Neural cell (in vitro differentiated cells): Measurements from ENCODE around the gene HDDC3.

ENCODE experiments used
- EZH2 ChIP-seq: fragments of 200-600, 300-800 bp; shearing (Covaris generic), sonication (generic); IDR thresholded peaks from 2 replicates; pipeline ENCODE4 v1.6.1; 2014; ENCODE audit warnings: antibody characterized with exemption, low read length, borderline replicate concordance, mild to moderate bottlenecking; ENCODE audit not compliant: insufficient read depth, poor library complexity, severe bottlenecking
- POLR2AphosphoS5 ChIP-seq: IDR thresholded peaks from 2 replicates; pipeline ENCODE4 v1.6.1; 2012
- RAD21 ChIP-seq: fragments of 450-650 bp; conservative IDR thresholded peaks from 2 replicates; pipeline ENCODE4 v1.6.1; 2014; ENCODE audit warnings: antibody characterized with exemption, mild to moderate bottlenecking, moderate library complexity
- TAF1 ChIP-seq: IDR thresholded peaks from 2 replicates; pipeline ENCODE4 v1.6.1; 2012; ENCODE audit warnings: low read depth
- TF ChIP-seq, protein P1 (sequence below): fragments of 450-650 bp; IDR thresholded peaks from 2 replicates; pipeline ENCODE4 v1.5.1; 2014; ENCODE audit warnings: antibody characterized with exemption, mild to moderate bottlenecking, moderate library complexity; ENCODE audit not compliant: poor library complexity, severe bottlenecking
- TF ChIP-seq, protein P2 (sequence below): IDR thresholded peaks from 2 replicates; pipeline ENCODE4 v1.6.1; 2012; ENCODE audit warnings: borderline replicate concordance

DNA sequence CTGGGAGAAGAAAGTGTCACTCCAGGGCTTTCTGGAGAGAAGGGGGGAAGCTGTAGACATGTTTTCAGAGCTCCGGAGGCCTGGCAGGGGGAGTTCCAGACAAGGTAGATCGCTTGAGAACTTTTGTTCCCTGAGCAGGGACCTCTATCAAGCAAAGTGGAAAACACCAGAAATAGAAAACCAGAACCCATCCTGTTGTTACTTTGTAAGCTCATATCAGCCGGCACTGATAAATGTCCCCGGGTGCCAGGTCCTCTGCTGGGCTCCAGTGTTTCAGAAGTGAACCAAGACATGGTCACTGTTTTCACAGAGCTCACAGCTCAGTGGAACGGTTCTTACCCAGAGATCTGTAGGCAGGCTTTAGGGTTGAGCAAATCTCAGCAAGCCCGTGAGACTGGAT, 13.5 kb downstream of the HDDC3 start:
- TF ChIP-seq, protein P1, sequence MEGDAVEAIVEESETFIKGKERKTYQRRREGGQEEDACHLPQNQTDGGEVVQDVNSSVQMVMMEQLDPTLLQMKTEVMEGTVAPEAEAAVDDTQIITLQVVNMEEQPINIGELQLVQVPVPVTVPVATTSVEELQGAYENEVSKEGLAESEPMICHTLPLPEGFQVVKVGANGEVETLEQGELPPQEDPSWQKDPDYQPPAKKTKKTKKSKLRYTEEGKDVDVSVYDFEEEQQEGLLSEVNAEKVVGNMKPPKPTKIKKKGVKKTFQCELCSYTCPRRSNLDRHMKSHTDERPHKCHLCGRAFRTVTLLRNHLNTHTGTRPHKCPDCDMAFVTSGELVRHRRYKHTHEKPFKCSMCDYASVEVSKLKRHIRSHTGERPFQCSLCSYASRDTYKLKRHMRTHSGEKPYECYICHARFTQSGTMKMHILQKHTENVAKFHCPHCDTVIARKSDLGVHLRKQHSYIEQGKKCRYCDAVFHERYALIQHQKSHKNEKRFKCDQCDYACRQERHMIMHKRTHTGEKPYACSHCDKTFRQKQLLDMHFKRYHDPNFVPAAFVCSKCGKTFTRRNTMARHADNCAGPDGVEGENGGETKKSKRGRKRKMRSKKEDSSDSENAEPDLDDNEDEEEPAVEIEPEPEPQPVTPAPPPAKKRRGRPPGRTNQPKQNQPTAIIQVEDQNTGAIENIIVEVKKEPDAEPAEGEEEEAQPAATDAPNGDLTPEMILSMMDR, result no peak
- TF ChIP-seq RAD21, result no peak
- TF ChIP-seq POLR2AphosphoS5, result no peak
- no peak for TF ChIP-seq EZH2
- TF ChIP-seq TAF1, result no peak
- TF ChIP-seq, protein P2, sequence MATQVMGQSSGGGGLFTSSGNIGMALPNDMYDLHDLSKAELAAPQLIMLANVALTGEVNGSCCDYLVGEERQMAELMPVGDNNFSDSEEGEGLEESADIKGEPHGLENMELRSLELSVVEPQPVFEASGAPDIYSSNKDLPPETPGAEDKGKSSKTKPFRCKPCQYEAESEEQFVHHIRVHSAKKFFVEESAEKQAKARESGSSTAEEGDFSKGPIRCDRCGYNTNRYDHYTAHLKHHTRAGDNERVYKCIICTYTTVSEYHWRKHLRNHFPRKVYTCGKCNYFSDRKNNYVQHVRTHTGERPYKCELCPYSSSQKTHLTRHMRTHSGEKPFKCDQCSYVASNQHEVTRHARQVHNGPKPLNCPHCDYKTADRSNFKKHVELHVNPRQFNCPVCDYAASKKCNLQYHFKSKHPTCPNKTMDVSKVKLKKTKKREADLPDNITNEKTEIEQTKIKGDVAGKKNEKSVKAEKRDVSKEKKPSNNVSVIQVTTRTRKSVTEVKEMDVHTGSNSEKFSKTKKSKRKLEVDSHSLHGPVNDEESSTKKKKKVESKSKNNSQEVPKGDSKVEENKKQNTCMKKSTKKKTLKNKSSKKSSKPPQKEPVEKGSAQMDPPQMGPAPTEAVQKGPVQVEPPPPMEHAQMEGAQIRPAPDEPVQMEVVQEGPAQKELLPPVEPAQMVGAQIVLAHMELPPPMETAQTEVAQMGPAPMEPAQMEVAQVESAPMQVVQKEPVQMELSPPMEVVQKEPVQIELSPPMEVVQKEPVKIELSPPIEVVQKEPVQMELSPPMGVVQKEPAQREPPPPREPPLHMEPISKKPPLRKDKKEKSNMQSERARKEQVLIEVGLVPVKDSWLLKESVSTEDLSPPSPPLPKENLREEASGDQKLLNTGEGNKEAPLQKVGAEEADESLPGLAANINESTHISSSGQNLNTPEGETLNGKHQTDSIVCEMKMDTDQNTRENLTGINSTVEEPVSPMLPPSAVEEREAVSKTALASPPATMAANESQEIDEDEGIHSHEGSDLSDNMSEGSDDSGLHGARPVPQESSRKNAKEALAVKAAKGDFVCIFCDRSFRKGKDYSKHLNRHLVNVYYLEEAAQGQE, result no peak
